GM19023 (cell line): ENCODE data around the gene NSUN2.

Experiments
- ATAC-seq: cut with Tn5 transposase; IDR thresholded peaks from one replicate; pipeline ENCODE4 v1.9.1; 2021; ENCODE audit warnings: mild to moderate bottlenecking, moderate library complexity; ENCODE audit not compliant: unreplicated experiment

The NSUN2 gene

DNA sequence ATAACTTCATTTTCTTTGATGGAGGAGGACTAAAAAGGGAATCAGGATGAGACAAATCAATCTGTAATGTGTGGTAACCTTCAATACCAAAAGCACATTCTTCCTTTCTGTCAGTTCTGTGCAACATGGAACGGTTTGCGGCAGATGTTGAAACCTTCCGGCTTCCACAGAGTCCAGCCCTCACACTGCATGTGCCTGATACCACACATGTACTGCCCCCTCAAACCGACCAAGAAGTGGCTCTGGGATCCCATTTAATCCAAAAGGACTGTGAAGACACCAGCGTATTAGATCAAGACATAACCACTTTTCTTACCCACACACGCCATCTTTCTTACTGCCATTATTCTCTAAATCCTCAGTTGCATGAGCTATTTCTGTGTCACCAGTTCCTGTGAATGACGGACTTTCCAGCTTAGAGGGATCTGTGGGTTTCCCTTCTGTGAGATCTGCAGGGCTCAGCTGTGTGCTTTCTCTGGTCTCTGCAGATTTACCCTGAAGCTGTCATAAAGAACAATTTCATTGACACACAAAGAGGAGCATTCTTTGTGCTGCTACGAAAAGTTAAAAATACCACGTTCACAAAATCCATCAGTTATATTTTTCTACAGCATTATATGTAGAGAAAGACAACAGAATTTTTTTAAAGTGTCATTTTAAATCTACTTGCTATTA is 25.8 kb downstream of the NSUN2 start:
- no peak for ATAC-seq

DNA sequence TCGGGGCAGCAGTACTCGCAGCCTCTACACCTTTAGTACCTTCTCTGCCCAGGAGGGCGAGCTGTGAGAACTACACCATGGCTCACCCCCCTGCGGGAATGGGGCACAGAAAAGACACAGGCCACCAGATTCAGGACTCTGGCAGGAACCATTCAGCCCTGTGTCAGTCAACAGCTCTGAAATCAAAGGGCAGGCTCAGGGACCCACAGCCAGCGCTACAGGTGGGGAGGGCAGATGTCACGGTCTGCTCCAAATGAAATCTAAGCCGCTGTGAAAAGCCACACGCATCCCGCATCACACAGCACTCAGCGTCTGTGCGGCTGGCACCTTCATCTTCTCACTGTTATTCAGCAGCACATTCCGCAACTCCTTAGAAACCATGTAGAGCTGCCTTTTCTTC is 27.9 kb downstream of the NSUN2 start:
- no peak for ATAC-seq

DNA sequence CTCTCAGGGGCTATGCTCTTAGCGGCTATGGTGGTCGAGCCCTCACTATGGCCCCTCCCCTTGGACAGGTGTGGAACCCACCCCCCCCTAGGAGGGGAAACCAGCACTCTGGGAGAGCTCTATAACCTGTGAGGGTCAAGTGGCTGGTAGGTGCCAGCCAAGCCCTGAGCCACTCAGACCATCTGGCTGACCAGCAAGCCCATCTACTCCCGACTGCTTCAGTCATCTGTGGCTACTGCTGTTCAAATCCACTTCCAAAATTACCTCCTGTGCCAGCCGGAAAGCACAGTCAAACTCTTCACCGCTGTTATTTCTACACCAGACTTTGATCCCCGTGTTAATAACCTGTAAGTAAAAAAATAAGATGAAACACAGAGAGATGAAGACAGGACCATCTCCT is 28.5 kb downstream of the NSUN2 start:
- ATAC-seq, result no peak

DNA sequence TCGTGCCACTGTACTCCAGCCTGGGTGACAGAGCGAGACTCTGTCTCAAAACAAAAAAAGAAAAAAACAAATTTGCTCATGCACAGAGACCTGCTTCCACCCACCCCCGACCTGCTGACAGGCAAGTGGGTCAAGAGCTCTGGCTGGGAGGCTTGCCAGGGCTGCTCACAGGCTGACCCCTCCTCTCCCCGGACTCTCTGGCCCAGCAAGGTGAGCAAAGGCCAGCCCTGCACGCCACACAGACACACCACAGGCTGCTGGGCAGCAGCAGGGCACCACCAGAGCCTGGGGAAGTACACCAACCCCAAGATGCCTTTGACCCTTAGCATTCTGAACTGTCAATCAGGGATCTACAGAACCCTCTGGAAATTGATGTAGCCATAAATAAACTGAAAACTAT is 29.2 kb downstream of the NSUN2 start:
- no peak for ATAC-seq

DNA sequence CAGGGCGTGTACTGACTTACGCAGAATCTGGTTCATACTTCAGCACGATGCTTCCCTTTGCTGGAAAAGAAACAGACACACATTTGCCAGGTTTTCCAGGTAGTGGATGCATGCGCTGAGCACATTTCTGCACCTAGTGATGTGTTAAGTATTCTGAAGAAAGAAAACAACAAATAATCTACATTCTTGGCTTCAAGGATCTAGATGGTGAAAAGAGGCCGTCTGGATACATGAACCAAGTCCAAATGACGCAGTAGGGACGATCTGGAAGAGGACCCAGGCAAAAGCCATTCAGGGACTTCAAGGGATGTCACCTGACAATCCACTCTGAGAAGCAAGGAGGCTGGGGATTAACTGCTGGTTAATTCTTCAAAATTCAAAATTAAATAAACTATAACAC is 30.4 kb downstream of the NSUN2 start:
- ATAC-seq, result no peak

DNA sequence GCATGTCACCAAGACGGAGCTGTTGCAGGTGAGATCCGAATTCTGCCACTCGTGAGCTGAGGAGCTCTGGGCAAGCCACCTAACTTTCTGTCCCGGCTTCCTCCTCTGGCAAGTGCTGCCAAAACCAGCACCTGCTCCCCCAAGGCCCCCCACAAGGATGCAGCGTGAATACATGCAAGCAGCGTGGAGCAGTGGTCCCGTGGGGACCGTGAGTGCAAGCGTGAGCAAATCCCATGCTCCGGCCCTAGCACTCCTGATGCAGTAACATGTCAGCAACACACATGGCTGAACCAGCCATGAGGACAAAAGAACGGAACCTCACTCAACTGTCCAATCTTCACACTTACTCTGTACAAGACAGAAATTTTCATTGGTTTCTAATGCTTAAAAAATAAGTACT is 31.0 kb downstream of the NSUN2 start:
- ATAC-seq, result no peak

DNA sequence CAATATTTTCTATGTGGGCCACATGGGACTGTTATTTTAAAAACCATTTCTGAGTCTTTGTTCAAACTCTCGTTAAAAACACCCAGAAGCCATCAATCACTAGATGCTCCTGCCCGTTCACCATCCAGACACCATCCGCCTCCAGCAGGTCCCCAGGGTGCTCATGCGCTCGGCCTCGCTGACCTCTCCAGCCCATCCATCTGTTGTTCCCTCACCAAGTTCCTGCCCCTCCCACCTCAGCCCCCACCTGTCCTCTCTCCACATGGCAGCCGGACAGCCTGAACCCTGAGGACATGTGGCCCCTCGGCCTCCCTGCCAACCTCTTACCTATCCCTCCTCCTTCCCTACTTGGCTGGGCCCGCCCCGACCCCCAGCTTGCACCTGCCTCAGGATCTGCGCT is 31.6 kb downstream of the NSUN2 start:
- ATAC-seq, result no peak

DNA sequence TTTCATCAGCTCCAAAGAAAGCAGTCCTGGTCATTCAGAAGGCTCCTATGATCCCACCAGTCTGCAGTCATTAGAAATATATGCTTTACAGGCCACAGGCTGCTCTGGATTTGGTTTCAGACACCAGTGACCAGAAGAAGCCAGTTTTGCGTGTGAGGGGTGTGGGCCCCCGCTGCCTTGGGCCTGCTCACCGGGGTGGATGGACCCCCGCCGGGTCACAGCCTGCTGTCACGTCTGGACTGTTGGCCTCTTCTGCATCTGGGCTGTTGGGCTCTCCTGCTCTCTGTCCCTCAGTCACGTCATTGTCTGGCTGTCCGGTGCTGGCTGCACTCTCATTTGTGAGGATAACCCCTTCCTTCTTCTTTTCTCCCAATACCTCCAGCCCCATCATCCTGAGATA is 33.1 kb downstream of the NSUN2 start:
- no peak for ATAC-seq

DNA sequence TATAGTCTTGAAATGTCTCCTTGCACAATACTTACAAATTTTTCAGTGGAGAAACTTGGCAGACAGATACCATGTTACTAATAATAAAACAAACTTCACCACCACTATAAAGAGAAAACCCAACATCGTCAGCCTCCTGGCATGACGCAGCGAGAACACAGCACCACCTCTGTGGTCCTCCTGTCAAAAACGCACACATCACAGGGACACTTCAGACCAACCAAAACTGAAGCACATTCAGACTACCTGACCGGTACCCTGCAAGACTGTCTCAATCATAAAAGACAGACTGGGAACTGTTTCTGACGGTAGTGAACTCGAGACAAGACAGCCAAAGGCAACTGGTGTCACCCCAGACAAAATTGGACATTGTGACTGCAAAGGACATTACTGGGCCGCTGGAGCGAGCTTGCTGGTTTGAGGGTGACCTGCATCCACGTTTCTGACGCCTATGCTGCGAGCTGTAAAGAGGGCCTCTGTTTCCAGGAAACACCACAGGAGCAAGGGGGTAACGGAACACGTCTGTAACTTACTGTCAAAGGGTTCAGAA is 34.4 kb downstream of the NSUN2 start:
- ATAC-seq, result no peak

DNA sequence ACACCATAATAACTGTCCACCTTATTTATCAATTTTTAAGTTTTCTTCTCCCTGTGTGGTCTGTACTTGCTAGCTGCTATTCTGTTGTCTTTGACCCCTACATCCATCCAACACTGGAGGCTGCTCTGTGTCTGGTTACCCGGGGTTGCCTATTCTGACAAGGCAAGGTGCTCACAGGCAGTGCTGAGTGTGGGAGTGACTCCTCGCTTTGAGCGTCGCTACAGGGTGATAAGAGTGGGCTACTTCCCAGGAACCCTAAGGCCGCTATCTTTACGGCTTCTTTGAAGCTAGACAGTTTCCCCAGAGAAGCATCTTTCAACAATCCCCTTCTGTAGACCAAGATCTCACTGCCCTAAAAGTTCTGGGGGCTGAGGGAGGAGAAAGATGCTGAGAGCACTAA is 35.3 kb downstream of the NSUN2 start:
- no peak for ATAC-seq

DNA sequence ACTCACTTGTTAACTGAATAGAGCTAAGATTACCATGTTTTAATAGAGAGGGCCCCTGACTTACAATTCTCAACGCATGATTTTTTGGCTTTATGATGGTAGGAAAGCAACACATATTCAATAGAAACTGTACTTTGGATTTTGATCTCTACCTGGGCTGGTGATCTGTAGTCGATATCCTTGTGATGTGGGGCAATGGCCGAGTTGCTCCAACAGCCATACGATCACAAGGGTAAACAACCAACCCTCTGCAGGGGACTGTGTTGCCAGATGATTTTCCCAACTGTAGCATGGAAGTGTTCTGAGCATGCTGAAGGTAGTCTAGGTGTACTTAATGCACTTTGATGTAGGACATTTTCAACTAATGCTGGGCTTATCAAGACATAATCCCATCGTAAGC is 36.5 kb downstream of the NSUN2 start:
- ATAC-seq, result no peak

DNA sequence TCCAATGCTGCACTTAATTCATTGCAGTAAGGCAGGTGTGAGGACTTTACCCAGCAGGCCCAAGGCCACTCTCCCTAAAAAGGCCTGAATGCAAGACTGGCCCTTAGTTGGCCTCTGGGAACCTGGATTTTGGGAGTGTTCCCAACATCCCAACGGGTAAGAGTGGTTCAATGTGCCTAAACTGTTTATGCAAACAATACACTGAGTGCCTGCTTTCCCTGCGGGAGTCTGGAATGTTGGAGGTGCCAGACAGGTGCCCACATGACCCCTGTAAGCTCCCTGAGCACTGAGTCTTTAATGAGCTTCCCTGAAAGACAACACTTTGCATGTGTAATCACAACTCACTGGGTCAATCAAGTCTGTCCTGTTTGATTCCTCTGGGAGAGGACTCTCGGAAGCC is 37.4 kb downstream of the NSUN2 start:
- ATAC-seq, result no peak

DNA sequence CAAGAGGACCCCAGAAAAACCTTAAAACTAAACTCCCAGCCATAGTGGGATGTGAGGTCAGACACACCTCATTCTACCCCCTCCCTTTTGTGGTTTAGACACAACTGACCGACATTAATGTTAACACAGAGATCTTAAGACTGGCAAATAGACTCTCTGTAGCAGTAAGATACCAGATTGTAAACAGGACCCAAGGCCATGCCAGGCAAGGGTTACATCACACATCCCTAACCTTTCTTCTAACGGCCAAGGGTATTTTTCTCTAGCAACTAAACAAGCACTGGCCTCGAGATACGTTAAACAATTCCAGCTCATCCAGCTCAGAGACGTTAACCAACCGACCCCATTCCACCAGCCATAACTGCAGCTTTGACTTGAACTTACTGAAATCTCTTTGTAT is 38.8 kb downstream of the NSUN2 start:
- ATAC-seq, result no peak

DNA sequence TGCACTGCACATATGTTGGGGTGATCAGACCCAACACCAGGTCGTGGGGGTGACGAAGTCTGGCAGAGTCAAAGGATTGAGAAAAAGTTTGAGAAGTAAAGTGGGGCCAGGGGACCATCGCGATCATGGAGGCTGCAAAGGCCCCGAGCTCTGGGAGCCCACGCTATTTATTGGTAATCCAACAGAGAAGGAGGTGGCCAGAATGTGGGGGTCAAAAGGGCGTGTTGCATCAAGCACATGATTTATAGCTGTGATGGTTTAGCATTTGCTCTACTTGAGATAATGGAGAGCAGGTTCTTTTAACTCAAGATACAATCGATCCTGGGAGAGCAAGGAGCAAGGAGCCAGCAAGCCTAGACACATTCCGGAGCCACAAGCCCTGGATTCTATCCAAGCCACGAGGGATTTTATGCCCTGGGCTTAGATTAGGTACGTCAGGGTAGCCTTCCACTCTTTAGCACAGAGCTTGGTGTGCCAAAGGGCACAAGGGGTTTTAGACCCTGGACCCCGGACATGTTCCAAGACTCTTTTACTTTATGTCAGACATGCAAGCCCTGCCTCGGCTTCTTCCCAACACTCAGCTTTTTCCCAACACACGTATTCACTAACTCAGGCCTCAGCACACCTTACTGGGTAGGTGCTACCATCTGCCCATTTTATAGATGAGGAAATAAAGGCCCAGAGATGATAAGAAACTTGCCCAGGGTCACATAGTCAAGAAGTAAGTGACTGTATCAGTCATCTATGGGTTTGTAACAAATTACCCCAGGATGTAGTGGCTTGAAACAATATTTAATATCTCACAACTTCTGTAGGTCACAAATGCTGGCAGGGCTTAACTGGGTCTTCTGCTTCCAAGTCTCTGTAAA is 39.5 kb downstream of the NSUN2 start:
- ATAC-seq, result no peak

DNA sequence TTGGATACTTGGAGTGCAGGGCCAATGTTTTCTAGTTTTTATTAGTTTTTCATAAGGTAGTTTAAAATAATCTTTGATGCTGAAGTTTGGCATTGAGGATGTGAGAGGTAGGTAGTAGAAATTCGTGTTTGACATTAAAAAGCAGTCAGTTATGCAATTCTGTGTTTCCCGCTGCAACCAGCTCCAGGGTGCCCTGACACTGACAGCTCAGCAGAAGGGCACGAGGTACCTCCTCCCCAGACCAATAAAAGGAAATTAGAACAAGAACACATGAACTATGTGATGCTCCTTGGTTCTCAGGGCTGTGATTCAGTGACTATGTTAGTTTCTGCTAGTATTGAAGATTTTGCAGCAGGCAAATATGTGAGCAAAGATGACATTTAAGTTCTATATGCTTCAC is 40.2 kb downstream of the NSUN2 start:
- no peak for ATAC-seq

DNA sequence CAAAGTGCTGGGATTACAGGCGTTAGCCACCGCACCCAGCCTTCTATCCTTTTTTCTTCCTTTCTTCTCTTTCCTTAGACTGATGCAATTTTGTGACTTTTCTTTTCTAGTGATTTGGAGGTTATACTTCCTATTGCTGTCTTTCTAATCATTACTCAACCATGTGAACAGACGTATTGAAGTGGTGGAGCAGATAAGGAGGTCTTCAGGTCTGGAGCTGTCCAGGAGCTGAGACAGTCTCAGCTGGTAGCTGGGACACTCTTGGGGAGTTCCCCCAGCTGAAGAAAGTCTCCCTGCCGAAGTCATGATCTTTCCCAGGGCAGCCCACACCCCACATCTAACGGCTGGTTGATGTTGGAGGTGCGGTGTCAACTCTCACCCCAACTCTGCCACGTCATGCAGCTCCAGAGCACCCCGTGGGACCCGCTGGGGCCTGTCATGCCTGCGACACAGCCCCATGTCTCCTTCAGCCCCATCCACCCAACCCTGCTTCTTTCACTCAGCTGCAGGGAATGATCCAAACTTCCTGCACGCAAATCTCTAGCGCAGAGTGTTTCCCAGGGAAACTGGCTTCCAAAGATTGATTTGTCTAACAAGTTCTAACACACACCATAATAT is 41.1 kb downstream of the NSUN2 start:
- ATAC-seq, result no peak

DNA sequence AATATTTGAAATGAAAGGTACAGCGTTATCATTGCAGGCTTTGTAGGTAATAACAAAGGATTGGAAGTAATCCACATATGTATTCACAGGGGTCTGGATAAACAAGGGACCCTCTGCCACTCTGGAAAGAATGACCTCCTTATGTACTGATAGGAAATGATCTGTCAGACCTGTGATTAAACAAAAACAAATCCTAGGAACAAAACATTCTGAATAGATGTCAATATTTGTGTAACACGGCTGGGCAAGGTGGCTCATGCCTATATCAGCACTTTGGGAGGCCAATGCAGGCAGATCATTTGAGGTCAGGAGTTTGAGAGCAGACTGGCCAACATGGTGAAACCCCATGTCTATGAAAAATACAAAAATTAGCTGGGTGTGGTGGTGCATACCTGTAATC is 42.3 kb downstream of the NSUN2 start:
- ATAC-seq, result no peak

DNA sequence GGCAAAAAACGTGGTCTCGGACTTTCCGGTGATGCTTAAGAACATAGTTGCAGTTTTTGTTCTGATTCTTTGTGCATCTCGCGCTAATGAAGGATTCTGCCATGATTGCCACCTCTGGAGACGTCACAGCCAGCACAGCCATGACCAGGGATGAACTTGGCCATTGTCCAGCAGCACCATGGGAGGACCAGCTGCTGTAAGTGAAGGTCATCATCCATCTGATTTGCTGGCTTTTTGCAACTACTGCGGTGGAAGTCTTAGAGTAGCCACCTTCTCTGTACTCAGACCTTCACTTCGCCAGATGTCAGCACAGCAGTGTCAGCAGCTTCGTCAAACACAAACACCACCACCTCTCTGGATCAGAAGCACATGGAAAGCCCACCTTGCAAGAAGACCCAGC is 45.7 kb downstream of the NSUN2 start:
- ATAC-seq, result no peak

DNA sequence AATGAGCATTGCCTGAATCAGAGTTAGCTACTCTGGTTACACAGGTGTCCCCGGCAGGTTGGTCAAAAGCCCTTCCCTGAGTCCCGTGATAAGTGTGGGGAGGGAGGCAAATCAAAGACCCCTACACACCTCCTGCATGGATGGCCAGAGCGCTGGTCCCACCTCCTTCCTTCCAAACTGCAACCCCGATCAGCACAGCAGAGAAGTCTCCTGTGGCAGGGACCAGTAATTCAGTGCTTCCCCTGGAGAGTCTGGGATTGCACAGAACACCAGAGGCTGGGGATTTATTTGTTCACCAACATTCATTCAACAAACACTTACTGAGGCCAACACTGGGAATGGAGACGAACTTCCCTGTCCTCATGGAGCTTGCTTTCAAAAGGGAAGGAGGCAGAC is 46.2 kb downstream of the NSUN2 start:
- ATAC-seq, result no peak

DNA sequence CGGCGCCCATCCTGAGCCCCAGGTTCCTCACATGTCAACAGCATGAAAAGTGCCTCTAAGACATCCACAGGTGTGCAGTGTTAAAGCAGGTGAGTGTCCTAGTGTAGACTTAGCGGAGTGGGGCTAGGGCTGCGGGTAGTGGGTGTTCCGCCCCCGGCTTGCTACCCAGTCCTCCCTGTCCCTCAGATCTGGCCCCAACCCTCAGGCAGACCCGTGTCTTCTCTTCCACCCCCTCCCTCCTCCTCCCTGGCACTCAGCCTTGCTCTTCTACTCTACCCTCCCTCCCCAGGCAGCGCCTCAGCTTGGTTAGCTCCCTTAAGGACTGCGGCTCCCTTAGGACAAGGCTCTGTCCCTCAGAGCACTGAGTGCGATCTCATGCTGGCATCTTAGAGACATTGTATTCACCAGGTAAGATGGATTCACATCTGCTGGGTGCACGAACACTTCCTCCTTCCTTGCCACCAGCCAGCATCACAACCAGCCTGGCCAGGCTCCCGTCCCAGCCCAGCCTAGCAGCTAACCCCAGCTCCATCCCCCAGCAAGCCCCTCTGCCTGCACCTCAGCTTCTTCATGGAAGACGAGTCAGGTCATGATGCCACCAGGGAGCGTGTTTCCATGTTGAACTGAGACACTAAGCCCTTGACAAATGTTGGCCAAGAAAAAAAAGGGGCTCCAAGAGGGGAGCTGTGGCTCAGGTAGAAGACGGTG is 46.8 kb downstream of the NSUN2 start:
- no peak for ATAC-seq

DNA sequence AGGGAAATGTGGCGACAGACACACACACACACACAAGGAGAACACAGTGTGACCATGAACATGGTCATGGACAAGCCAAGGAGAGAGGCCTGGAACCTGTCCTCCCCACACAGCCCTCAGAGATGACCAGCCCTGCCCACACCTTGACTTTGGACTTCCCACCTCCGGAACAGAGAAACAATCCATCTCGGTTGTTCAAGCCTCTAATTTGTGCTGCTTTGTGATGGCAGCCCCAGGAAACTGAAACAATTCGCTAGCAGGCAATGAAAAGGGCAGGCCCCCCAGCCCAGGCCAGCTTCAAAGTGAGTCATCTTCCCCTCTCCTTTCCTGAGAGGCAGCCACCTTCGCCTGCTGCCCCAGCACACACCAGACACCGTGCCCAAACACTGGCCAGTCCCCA is 47.7 kb downstream of the NSUN2 start:
- ATAC-seq, result no peak
